Smooth muscle cell (in vitro differentiated cells): Measurements from ENCODE around the gene NRL. TPM values are rescaled to one million over a fixed set of nuclear protein-coding genes. Genes with fewer than 3 reads are reported as not detected.

Source experiments
- DNase-seq: peaks from one replicate; lab custom pipeline; 2025; ENCODE audit not compliant: unreplicated experiment; lab: John Stamatoyannopoulos, UW
- H2AFZ ChIP-seq: fragments of 200-600 bp; sonication (generic); 2 replicates; pipeline ENCODE4 v1.6.0; 2016; ENCODE audit warnings: antibody characterized with exemption, low read depth, mild to moderate bottlenecking
- H3F3A ChIP-seq: fragments of 200-600 bp; sonication (generic); 2 replicates; pipeline ENCODE4 v1.6.0; 2017; ENCODE audit warnings: antibody characterized with exemption, low read depth
- H3K27ac ChIP-seq: fragments of 200-600 bp; sonication (generic); 2 replicates; pipeline ENCODE4 v1.5.1; 2016; ENCODE audit warnings: low read depth, mild to moderate bottlenecking
- H3K27me3 ChIP-seq: fragments of 200-600 bp; sonication (generic); 2 replicates; pipeline ENCODE4 v1.6.1; 2016; ENCODE audit warnings: low read depth, mild to moderate bottlenecking
- H3K36me3 ChIP-seq: fragments of 200-600 bp; sonication (generic); 2 replicates; pipeline ENCODE4 v1.5.1; 2016; ENCODE audit warnings: low read depth
- H3K4me1 ChIP-seq: fragments of 200-600 bp; sonication (generic); 2 replicates; pipeline ENCODE4 v1.5.1; 2016; ENCODE audit warnings: low read depth
- H3K4me2 ChIP-seq: fragments of 200-600 bp; sonication (generic); 2 replicates; pipeline ENCODE4 v1.6.0; 2016; ENCODE audit warnings: mild to moderate bottlenecking
- H3K4me3 ChIP-seq: fragments of 200-600 bp; sonication (generic); 2 replicates; pipeline ENCODE4 v1.5.1; 2016; ENCODE audit warnings: mild to moderate bottlenecking
- H3K79me2 ChIP-seq: fragments of 200-600 bp; sonication (generic); 2 replicates; pipeline ENCODE4 v1.6.0; 2016; ENCODE audit warnings: low read depth, mild to moderate bottlenecking
- H3K9ac ChIP-seq: fragments of 200-600 bp; sonication (generic); 2 replicates; pipeline ENCODE4 v1.6.0; 2016; ENCODE audit warnings: low read depth
- H3K9me3 ChIP-seq: fragments of 200-600 bp; sonication (generic); replicated peaks from 2 replicates; pipeline ENCODE4 v1.5.1; 2016; ENCODE audit warnings: low read depth
- H4K20me1 ChIP-seq: fragments of 200-600 bp; sonication (generic); 2 replicates; pipeline ENCODE4 v1.6.0; 2016; ENCODE audit warnings: low read depth
- WGBS: methylation state at CpG from one replicate; pipeline ENCODE4 v1.1.7; 2016; ENCODE audit warnings: low lambda C conversion rate; 5-methylcytosine and 5-hydroxymethylcytosine counted together
- polyA plus RNA-seq: library from polyadenylated mRNA; unstranded; fragments of >200 nt; fragmentation: Nextera tagmentation; extraction: Ambion mirVana; gene quantifications from 2 replicates; pipeline ENCODE4 v1.2.1, GENCODE V29; 2016
- total RNA-seq: library from RNA; depleted of rRNA; stranded (reverse); fragments of >200 nt; gene quantifications from 2 replicates; pipeline ENCODE4 v1.2.3, GENCODE V29; 2014
- TF ChIP-seq, protein P1 (sequence below): fragments of 200-600 bp; sonication (generic); IDR thresholded peaks from 2 replicates; pipeline ENCODE4 v1.5.1; 2017; ENCODE audit warnings: borderline replicate concordance, mild to moderate bottlenecking, antibody characterized with exemption; ENCODE audit not compliant: insufficient read depth, poor library complexity, severe bottlenecking

Gene NRL
- total and polyA plus RNA-seq, 2 experiments from 2014 or later, result 1.3 to 1.9 TPM

DNA sequence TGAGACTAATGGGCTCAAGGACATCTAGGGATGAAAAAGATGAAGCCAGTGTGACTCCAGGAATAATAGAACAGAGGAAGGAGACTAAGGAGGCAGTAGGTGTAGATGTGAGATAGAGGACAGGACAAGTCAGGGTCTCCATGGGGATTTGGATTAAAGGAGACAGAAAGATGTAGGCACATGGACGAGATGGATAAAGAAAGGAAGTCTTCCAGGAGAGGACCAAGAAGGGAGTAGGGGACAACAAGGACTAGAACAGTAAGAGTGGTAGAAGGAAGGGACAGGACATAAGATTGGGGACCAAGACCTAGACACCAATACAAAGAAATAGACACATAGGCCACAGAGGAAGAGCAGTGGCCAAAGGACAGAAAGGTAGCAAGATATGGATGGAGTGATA is 27.7 kb downstream of the NRL start:
- Histone ChIP-seq H3K4me2 (no peak overlapping the region), H4K20me1 (no peaks in the 10 kb centered on the region), H3K4me1 (peaks cover 3% of the 10 kb centered on the region), H3K4me3 (no peak overlapping the region), H2AFZ (no peak overlapping the region), H3K36me3 (no peaks in the 10 kb centered on the region), H3K27ac (no peak overlapping the region), H3F3A (no peaks in the 10 kb centered on the region), H3K9me3 (no peaks in the 10 kb centered on the region), H3K27me3 (peaks cover 5% of the 10 kb centered on the region), H3K9ac (no peak overlapping the region), H3K79me2 (no peaks in the 10 kb centered on the region)
- TF ChIP-seq, protein P1, sequence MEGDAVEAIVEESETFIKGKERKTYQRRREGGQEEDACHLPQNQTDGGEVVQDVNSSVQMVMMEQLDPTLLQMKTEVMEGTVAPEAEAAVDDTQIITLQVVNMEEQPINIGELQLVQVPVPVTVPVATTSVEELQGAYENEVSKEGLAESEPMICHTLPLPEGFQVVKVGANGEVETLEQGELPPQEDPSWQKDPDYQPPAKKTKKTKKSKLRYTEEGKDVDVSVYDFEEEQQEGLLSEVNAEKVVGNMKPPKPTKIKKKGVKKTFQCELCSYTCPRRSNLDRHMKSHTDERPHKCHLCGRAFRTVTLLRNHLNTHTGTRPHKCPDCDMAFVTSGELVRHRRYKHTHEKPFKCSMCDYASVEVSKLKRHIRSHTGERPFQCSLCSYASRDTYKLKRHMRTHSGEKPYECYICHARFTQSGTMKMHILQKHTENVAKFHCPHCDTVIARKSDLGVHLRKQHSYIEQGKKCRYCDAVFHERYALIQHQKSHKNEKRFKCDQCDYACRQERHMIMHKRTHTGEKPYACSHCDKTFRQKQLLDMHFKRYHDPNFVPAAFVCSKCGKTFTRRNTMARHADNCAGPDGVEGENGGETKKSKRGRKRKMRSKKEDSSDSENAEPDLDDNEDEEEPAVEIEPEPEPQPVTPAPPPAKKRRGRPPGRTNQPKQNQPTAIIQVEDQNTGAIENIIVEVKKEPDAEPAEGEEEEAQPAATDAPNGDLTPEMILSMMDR, result no peak
- 79% methylated on average over 1 of the region's 1 CpG for WGBS
- no peak for DNase-seq

DNA sequence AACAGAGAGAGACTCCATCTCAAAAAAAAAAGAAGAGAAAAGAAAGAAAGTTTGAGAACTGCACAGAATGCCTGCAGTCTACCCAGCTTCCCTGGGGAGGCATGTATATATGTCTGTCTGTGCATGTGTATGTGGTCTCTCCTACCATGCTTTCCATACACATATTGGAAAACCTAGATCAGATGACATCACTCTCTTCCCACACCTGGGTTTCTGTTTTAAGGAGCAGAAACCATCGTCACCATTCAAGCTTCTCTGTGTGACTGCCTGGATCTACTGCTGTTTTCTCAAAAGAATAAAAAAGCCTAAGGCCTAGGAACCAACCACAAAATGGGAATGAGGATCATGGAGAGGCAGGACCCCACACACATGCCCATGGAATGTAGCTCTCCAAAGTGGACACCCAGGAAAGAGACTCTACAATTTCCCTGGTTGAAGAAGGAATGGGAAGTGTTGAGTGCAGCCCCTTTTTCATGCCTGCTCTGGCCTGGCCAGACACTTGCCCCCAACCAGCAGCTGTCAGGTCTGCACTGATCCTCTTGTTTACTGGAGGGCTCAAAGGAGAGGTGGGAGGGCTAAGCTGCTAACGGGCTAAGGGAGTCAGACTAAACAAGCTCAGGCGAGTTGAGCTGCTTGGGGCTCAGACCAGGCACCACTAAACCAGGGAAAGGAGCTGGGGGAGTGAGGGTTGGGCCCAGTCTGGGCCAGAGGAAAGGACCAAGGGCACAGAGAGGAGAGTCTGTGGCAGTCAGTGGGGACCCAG is 28.4 kb downstream of the NRL start:
- Histone ChIP-seq H3K4me1 (peaks cover 8% of the 10 kb centered on the region), H3F3A (no peaks in the 10 kb centered on the region), H3K4me3 (no peak overlapping the region), H3K4me2 (no peak overlapping the region), H2AFZ (no peak overlapping the region), H3K36me3 (no peaks in the 10 kb centered on the region), H3K27ac (no peak overlapping the region), H3K9me3 (no peaks in the 10 kb centered on the region), H3K79me2 (no peaks in the 10 kb centered on the region), H4K20me1 (no peaks in the 10 kb centered on the region), H3K27me3 (peaks cover 10% of the 10 kb centered on the region), H3K9ac (no peak overlapping the region)
- TF ChIP-seq, protein P1, result no peak
- WGBS, result 43% methylated on average over 3 of the region's 3 CpGs
- DNase-seq, result no peak

DNA sequence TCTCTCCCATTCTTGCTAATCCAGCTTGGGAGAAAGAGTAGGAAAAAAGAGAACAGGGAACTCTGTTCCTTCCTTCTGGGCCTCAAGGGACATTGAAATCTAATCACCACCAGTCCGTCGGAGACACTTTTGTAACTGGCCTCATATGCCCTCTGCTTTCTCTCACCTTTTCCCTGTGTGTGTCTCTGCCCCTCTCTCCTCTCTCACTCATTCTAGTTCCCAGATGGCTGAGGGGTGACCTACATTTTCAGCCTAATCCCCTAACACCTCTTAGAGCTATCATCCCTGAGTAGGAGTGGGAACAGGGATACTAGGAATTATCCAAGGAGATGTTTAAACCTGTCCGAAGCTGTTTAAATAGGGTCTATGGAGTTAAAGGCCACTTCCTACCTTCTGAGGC is 29.5 kb downstream of the NRL start:
- Histone ChIP-seq H3K4me2 (no peak overlapping the region), H3K27ac (no peak overlapping the region), H4K20me1 (no peaks in the 10 kb centered on the region), H3K4me3 (no peak overlapping the region), H3F3A (no peaks in the 10 kb centered on the region), H3K79me2 (no peaks in the 10 kb centered on the region), H3K9me3 (no peaks in the 10 kb centered on the region), H3K27me3 (peaks cover 19% of the 10 kb centered on the region), H3K36me3 (no peaks in the 10 kb centered on the region), H3K9ac (no peak overlapping the region), H3K4me1 (peaks cover 16% of the 10 kb centered on the region), H2AFZ (no peak overlapping the region)
- TF ChIP-seq, protein P1, result no peak
- 80% methylated on average over 3 of the region's 3 CpGs for WGBS
- DNase-seq, result no peak

DNA sequence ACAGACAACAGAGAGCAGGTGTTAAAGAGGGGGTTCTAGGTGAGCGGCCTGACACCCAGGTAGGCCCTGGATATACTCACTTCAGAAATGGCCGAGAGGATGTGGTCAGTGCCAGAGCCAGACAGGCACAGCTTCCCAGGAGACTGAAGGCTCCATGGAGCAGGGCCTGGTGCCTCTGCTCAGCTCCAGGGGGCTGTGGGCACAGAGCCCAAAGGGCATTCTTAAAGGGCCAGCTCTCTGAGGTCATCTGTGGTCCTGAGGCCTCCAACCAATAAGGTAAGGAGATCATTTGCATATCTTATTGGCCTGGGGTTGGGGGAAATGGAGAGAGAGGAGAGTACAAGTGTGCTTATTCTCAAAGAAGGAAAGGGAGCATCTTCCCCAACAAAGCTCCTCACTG is 30.3 kb downstream of the NRL start:
- DNase-seq, result no peak
- Histone ChIP-seq H3K9ac (no peak overlapping the region), H4K20me1 (no peaks in the 10 kb centered on the region), H3K4me2 (no peak overlapping the region), H3F3A (no peaks in the 10 kb centered on the region), H3K36me3 (no peaks in the 10 kb centered on the region), H2AFZ (no peak overlapping the region), H3K27ac (no peak overlapping the region), H3K4me3 (no peak overlapping the region), H3K9me3 (no peaks in the 10 kb centered on the region), H3K79me2 (no peaks in the 10 kb centered on the region), H3K4me1 (peaks cover 21% of the 10 kb centered on the region), H3K27me3 (peaks cover 27% of the 10 kb centered on the region)
- TF ChIP-seq, protein P1, result no peak
- WGBS, result 100% methylated on average over 2 of the region's 2 CpGs
